SK-N-SH (cell line): ENCODE results near the gene ATP1A2. TPM values are rescaled to one million over a fixed set of nuclear protein-coding genes. Genes with fewer than 3 reads are reported as not detected.
"Not testable (repeated sequence)": the region's sequence is repeated elsewhere in the genome, so short reads cannot be mapped to it uniquely, and the experiment has no call there.

Experiments
- CTCF ChIA-PET: fragments of 300-600, 350-600 bp; formaldehyde crosslinking; extraction: SDS; loops from one replicate; lab custom pipeline; 2021; lab: Yijun Ruan, JAX
- POLR2A ChIA-PET: fragments of 350-600 bp; sonication (Branson Sonifier 250); formaldehyde crosslinking; extraction: SDS; loops from one replicate; lab custom pipeline; 2020; ENCODE audit warnings: antibody characterized with exemption, inconsistent platforms; lab: Yijun Ruan, JAX
- DNase-seq: peaks from one replicate; pipeline ENCODE4 v3.0.0; 2012
- H2AFZ ChIP-seq: fragments of 200-600 bp; sonication (generic); 2 replicates; pipeline ENCODE4 v1.8.1; 2016; ENCODE audit warnings: antibody characterized with exemption, mild to moderate bottlenecking, low read depth
- H3F3A ChIP-seq: fragments of 200-600 bp; sonication (generic); replicated peaks from 2 replicates; pipeline ENCODE3; 2016; ENCODE audit warnings: antibody characterized with exemption, mild to moderate bottlenecking; ENCODE audit not compliant: insufficient read depth
- H3K27ac ChIP-seq, 2 experiments: fragments of 200-500 bp in 1 of 2; fragments of 200-600 bp in 1 of 2; sonication (Bioruptor generic) in 1 of 2; sonication (generic), shearing (Covaris generic) in 1 of 2; 2 replicates each; pipeline versions ENCODE4 v1.5.1 to v1.6.1; 2014 to 2016; ENCODE audit warnings: low read depth in 2 of 2, inconsistent platforms in 1 of 2, low read length in 1 of 2, mild to moderate bottlenecking in 1 of 2, mixed read lengths in 1 of 2
- H3K27me3 ChIP-seq: fragments of 200-600 bp; sonication (generic), shearing (Covaris generic); 2 replicates; pipeline ENCODE4 v1.6.1; 2016; ENCODE audit warnings: mixed run types; ENCODE audit not compliant: insufficient read depth
- H3K36me3 ChIP-seq, 2 experiments: fragments of 200-500 bp in 1 of 2; fragments of 200-600 bp in 1 of 2; sonication (Bioruptor generic) in 1 of 2; sonication (generic) in 1 of 2; replicated peaks in 1 of 2; 2 replicates each; pipeline versions ENCODE3 to v1.5.1; 2014 to 2016; ENCODE audit warnings: low read length in 1 of 2, mild to moderate bottlenecking in 1 of 2; ENCODE audit not compliant: insufficient read depth in 2 of 2, control insufficient read depth in 1 of 2
- H3K4me1 ChIP-seq, 2 experiments: fragments of 200-500 bp in 1 of 2; fragments of 200-600 bp in 1 of 2; sonication (Bioruptor generic) in 1 of 2; sonication (generic), shearing (Covaris generic) in 1 of 2; 2 replicates each; pipeline versions ENCODE4 v1.5.1 to v1.6.1; 2014 to 2016; ENCODE audit warnings: low read depth in 1 of 2, low read length in 1 of 2, mixed run types in 1 of 2; ENCODE audit not compliant: insufficient read depth in 2 of 2, control insufficient read depth in 1 of 2
- H3K4me2 ChIP-seq: fragments of 200-600 bp; sonication (generic), shearing (Covaris generic); 2 replicates; pipeline ENCODE4 v1.6.1; 2017; ENCODE audit warnings: mixed run types
- H3K4me3 ChIP-seq, 2 experiments: fragments of 200-500 bp in 1 of 2; fragments of 200-600 bp in 1 of 2; sonication (Bioruptor generic) in 1 of 2; sonication (generic), shearing (Covaris generic) in 1 of 2; 2 replicates each; pipeline versions ENCODE4 v1.5.1 to v1.8.1; 2014 to 2016; ENCODE audit warnings: low read depth in 2 of 2, inconsistent platforms in 1 of 2, low read length in 1 of 2, mild to moderate bottlenecking in 1 of 2, mixed read lengths in 1 of 2, moderate library complexity in 1 of 2
- H3K79me2 ChIP-seq: fragments of 200-600 bp; sonication (generic); 2 replicates; pipeline ENCODE4 v1.8.1; 2017; ENCODE audit warnings: mild to moderate bottlenecking; ENCODE audit not compliant: insufficient read depth
- H3K9ac ChIP-seq: fragments of 200-600 bp; sonication (generic); 2 replicates; pipeline ENCODE4 v1.6.1; 2017; ENCODE audit warnings: mixed run types
- H3K9me2 ChIP-seq: fragments of 200-600 bp; sonication (generic); 2 replicates; pipeline ENCODE4 v1.6.1; 2017; ENCODE audit warnings: mixed run types
- H3K9me3 ChIP-seq: fragments of 200-600 bp; sonication (generic); 2 replicates; pipeline ENCODE4 v1.6.1; 2017; ENCODE audit warnings: mixed run types, mild to moderate bottlenecking, moderate library complexity
- H4K20me1 ChIP-seq: fragments of 200-600 bp; sonication (generic); 2 replicates; pipeline ENCODE4 v1.6.1; 2017; ENCODE audit warnings: mild to moderate bottlenecking, mixed run types; ENCODE audit not compliant: insufficient read depth
- EP300 ChIP-seq, 2 experiments: IDR thresholded peaks; 2 replicates each; pipeline versions ENCODE4 v1.4.0 to v1.6.1; 2012; ENCODE audit warnings: borderline replicate concordance in 1 of 2, low read depth in 1 of 2, low read length in 1 of 2
- FOXJ3 ChIP-seq: sonication (generic); formaldehyde crosslinking; IDR thresholded peaks from 2 replicates; pipeline ENCODE4 v1.5.1; 2020; ENCODE audit warnings: mild to moderate bottlenecking, missing genetic modification reagents
- IRF3 ChIP-seq: fragments of 150-350 bp; IDR thresholded peaks from 2 replicates; pipeline ENCODE4 v1.6.1; 2016; ENCODE audit warnings: mild to moderate bottlenecking, low read depth, low read length
- JUND ChIP-seq: IDR thresholded peaks from 2 replicates; pipeline ENCODE4 v1.4.0; 2012
- MAX ChIP-seq: IDR thresholded peaks from 2 replicates; pipeline ENCODE4 v1.4.0; 2012; ENCODE audit warnings: low read depth
- PBX3 ChIP-seq: IDR thresholded peaks from 2 replicates; pipeline ENCODE4; 2012
- POLR2AphosphoS5 ChIP-seq: IDR thresholded peaks from 2 replicates; pipeline ENCODE4 v1.6.1; 2012; ENCODE audit warnings: low read depth, low read length
- RAD21 ChIP-seq: IDR thresholded peaks from 2 replicates; pipeline ENCODE4 v1.6.1; 2012; ENCODE audit warnings: mild to moderate bottlenecking, low read length
- RCOR1 ChIP-seq: fragments of 150-350 bp; IDR thresholded peaks from 2 replicates; pipeline ENCODE4 v1.6.1; 2017; ENCODE audit warnings: antibody characterized with exemption, low read length
- TAF1 ChIP-seq: IDR thresholded peaks from 2 replicates; pipeline ENCODE4 v1.6.1; 2012; ENCODE audit warnings: low read depth, mild to moderate bottlenecking, low read length, moderate library complexity, borderline replicate concordance
- TCF12 ChIP-seq: IDR thresholded peaks from 2 replicates; pipeline ENCODE4 v1.4.0; 2012
- USF1 ChIP-seq: IDR thresholded peaks from 2 replicates; pipeline ENCODE4 v1.4.0; 2012; ENCODE audit warnings: low read depth, borderline replicate concordance
- WGBS: methylation state at CpG from one replicate; pipeline ENCODE4 v1.1.6; 2017; ENCODE audit warnings: low lambda C conversion rate; 5-methylcytosine and 5-hydroxymethylcytosine counted together
- polyA plus RNA-seq, 3 experiments: library from polyadenylated mRNA; depleted of rRNA; stranded (reverse); fragments of >200 nt; gene quantifications; 2 replicates each; pipeline ENCODE4 v1.2.3, GENCODE V29; 2012

Gene ATP1A2
- polyA plus RNA-seq, 1 of the 3 experiments (the other 2 are of a cell fraction) = 0.07 TPM

GRCh38 chr1:160109686-160110085 lies 5.9 kb upstream of the ATP1A2 start:
- H4K20me1 ChIP-seq = no peaks in the 10 kb centered on the region
- DNase-seq = no peak
- POLR2A ChIA-PET = interaction anchor here (1.1 kb wide), 1 partner anchor 96 kb away, joined by 3 read pairs; no protein-coding TSS in a partner anchor
- no peak overlapping the region for H2AFZ ChIP-seq
- no peak for TF ChIP-seq MAX
- TF ChIP-seq TCF12 = no peak
- TF ChIP-seq EP300 (IDR thresholded peaks at IDR 0.05; ENCODE audit: borderline replicate concordance in 1 of 2, low read depth in 1 of 2, low read length in 1 of 2) = no peak
- no peak for TF ChIP-seq RCOR1
- no peak for TF ChIP-seq USF1
- no peak for TF ChIP-seq RAD21
- TF ChIP-seq POLR2AphosphoS5 = no peak
- TF ChIP-seq IRF3 = no peak
- TF ChIP-seq JUND = no peak
- no peak for TF ChIP-seq FOXJ3 (CRISPR knock-in tag)
- TF ChIP-seq TAF1 = no peak
- no peak for TF ChIP-seq PBX3
- TF ChIP-seq, all 33 proteins: peak for 0
- Histone ChIP-seq H3K79me2 (no peaks in the 10 kb centered on the region), H3K4me1 (peaks cover 0 to 9% of the 10 kb centered on the region in 2 experiments; a peak in 1 of 4 replicates), H3K27ac (no peak overlapping the region), H3K27me3 (0 out of 2 replicates have a peak, but pooled peaks cover 3% of the 10 kb centered on the region), H3F3A (no peaks in the 10 kb centered on the region), H3K4me3 (no peak overlapping the region), H3K9me3 (no peaks in the 10 kb centered on the region), H3K9me2 (no peaks in the 10 kb centered on the region), H3K4me2 (no peak overlapping the region), H3K36me3 (no peaks in the 10 kb centered on the region), H3K9ac (no peak overlapping the region)
- CTCF ChIA-PET = interaction anchor here (0.6 to 3.5 kb wide), 15 partner anchors 8 to 193 kb away, joined by 3 to 19 read pairs (median 4); partner anchors contain the start of genes IGSF8 and KCNJ9
- 66% methylated on average over 4 of the region's 4 CpGs for WGBS

- POLR2A ChIA-PET, H3F3A ChIP-seq, H3K4me3 ChIP-seq, H3K36me3 ChIP-seq, H2AFZ ChIP-seq, H3K9me3 ChIP-seq, H3K4me2 ChIP-seq, H4K20me1 ChIP-seq, H3K27me3 ChIP-seq, H3K79me2 ChIP-seq, H3K4me1 ChIP-seq, H3K27ac ChIP-seq, H3K9ac ChIP-seq, H3K9me2 ChIP-seq, DNase-seq: not testable (repeated sequence)
- CTCF ChIA-PET = interaction anchor here (1.2 to 2.9 kb wide), 2 partner anchors 10 to 82 kb away, joined by 3 to 13 read pairs; no protein-coding TSS in a partner anchor
- WGBS = 86% methylated on average over 10 of the region's 10 CpGs
Measured at GRCh38 chr1:160111462-160111861, 4.1 kb upstream of the ATP1A2 start.
